ENCODE data around the gene GPR176.

The GPR176 gene

GRCh38 chr15:39778021-39778420, 142.0 kb downstream of the GPR176 start:
- no peak for DNase-seq

- DNase-seq: no peak
Observed at GRCh38 chr15:39777496-39777895, 142.6 kb downstream of the GPR176 start.

GRCh38 chr15:39776068-39776467, 144.0 kb downstream of the GPR176 start:
- DNase-seq: no peak

- DNase-seq: no peak
Observed at GRCh38 chr15:39774688-39775267, 145.3 kb downstream of the GPR176 start.

- DNase-seq: no peak
Observed at GRCh38 chr15:39770748-39771689, 149.0 kb downstream of the GPR176 start.

GRCh38 chr15:39767921-39768320, 152.1 kb downstream of the GPR176 start:
- DNase-seq: no peak

GRCh38 chr15:39761006-39761405, 159.1 kb downstream of the GPR176 start:
- no peak for DNase-seq

GRCh38 chr15:39756806-39757522, 163.1 kb downstream of the GPR176 start:
- peak; percentile 23 for DNase-seq

- no peak for DNase-seq
Observed at GRCh38 chr15:39752991-39753390, 167.1 kb downstream of the GPR176 start.

- no peak for DNase-seq
Observed at GRCh38 chr15:39752246-39752645, 167.8 kb downstream of the GPR176 start.
